Progenitor cell of endocrine pancreas (in vitro differentiated cells): ENCODE data around the gene MAPK10. TPM values are rescaled to one million over a fixed set of nuclear protein-coding genes. Genes with fewer than 3 reads are reported as not detected.

Experiments
- DNase-seq: peaks from one replicate; pipeline ENCODE4 v3.0.0; 2021; ENCODE audit warnings: low spot score; ENCODE audit not compliant: unreplicated experiment
- H3K27ac Mint-ChIP-seq: 2 replicates; pipeline ENCODE4 v1.8.0; 2021; ENCODE audit warnings: mild to moderate bottlenecking, moderate library complexity, mixed read lengths
- H3K27me3 Mint-ChIP-seq: 2 replicates; pipeline ENCODE4 v1.8.0; 2021; ENCODE audit warnings: mixed read lengths
- H3K36me3 Mint-ChIP-seq: 2 replicates; pipeline ENCODE4 v1.8.0; 2022; ENCODE audit warnings: mixed read lengths; ENCODE audit not compliant: insufficient read depth
- H3K4me1 Mint-ChIP-seq: 2 replicates; pipeline ENCODE4 v1.8.0; 2021; ENCODE audit warnings: low read depth, mixed read lengths
- H3K4me3 Mint-ChIP-seq: 2 replicates; pipeline ENCODE4 v1.8.0; 2021; ENCODE audit warnings: low read depth, mild to moderate bottlenecking, moderate library complexity, mixed read lengths
- H3K9me3 Mint-ChIP-seq: 2 replicates; pipeline ENCODE4 v1.8.0; 2021; ENCODE audit warnings: low read depth, mixed read lengths
- total RNA-seq: library from RNA; stranded (reverse); gene quantifications from 2 replicates; pipeline ENCODE4 v1.2.1, GENCODE V29; 2021
- TF ChIP-seq, protein P1 (sequence below): fragments of 200-600 bp; sonication (generic); IDR thresholded peaks from one replicate; pipeline ENCODE4 v1.5.0; 2021; ENCODE audit warnings: antibody characterized with exemption, mild to moderate bottlenecking; ENCODE audit not compliant: unreplicated experiment

The MAPK10 gene
- total RNA-seq, 1 donor from 2014 or later: 21.4 TPM

- TF ChIP-seq, protein P1, sequence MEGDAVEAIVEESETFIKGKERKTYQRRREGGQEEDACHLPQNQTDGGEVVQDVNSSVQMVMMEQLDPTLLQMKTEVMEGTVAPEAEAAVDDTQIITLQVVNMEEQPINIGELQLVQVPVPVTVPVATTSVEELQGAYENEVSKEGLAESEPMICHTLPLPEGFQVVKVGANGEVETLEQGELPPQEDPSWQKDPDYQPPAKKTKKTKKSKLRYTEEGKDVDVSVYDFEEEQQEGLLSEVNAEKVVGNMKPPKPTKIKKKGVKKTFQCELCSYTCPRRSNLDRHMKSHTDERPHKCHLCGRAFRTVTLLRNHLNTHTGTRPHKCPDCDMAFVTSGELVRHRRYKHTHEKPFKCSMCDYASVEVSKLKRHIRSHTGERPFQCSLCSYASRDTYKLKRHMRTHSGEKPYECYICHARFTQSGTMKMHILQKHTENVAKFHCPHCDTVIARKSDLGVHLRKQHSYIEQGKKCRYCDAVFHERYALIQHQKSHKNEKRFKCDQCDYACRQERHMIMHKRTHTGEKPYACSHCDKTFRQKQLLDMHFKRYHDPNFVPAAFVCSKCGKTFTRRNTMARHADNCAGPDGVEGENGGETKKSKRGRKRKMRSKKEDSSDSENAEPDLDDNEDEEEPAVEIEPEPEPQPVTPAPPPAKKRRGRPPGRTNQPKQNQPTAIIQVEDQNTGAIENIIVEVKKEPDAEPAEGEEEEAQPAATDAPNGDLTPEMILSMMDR: no peak
- Mint-ChIP-seq H3K4me3 (no peak overlapping the region), H3K36me3 (peaks cover 9% of the 10 kb centered on the region), H3K9me3 (peaks cover 11% of the 10 kb centered on the region), H3K4me1 (peaks cover 3% of the 10 kb centered on the region), H3K27me3 (peaks cover 2% of the 10 kb centered on the region), H3K27ac (no peak overlapping the region)
- no peak for DNase-seq
These were observed 21.6 kb upstream of the MAPK10 start for GRCh38 chr4:86381431-86381830.

GRCh38 chr4:86380181-86380724 is 20.4 kb upstream of the MAPK10 start:
- peaks cover 11% of the 10 kb centered on the region for H3K9me3 Mint-ChIP-seq

GRCh38 chr4:86376850-86377249 is 17.0 kb upstream of the MAPK10 start:
- H3K36me3 Mint-ChIP-seq: peaks cover 16% of the 10 kb centered on the region
- peaks cover 24% of the 10 kb centered on the region for H3K9me3 Mint-ChIP-seq
- no peak for DNase-seq
- TF ChIP-seq, protein P1: no peak
- H3K4me3 Mint-ChIP-seq: no peak overlapping the region
- H3K27ac Mint-ChIP-seq: no peak overlapping the region
- peaks cover 3% of the 10 kb centered on the region for H3K4me1 Mint-ChIP-seq
- peaks cover 2% of the 10 kb centered on the region for H3K27me3 Mint-ChIP-seq

More at GRCh38 chr4:86380181-86380724, 20.4 kb upstream of the MAPK10 start:
- TF ChIP-seq, protein P1: no peak
- no peak for DNase-seq
- Mint-ChIP-seq H3K4me3 (no peak overlapping the region), H3K27ac (peak overlapping the region; percentile 47), H3K4me1 (peaks cover 3% of the 10 kb centered on the region), H3K27me3 (peaks cover 2% of the 10 kb centered on the region), H3K36me3 (peaks cover 9% of the 10 kb centered on the region)

DNA sequence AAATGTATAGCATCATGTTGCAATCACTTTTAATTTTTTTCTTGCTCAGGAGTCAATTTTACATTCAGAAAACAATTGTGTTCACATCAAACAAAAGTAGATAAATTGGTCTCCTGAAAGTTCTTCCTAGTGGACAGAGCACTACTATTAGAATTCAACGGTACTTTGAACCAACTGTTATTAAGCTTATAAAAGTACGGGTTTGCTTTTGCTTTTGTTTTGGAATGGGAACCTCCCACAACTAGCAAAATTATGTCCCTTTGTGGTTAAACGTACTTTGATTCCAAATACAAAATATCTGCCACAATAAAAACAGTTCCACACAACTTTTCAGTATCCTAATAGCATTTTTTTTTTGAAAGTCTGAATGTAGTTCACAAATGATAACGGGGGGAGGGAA is 8.6 kb upstream of the MAPK10 start:
- Mint-ChIP-seq H3K9me3 (peaks cover 16% of the 10 kb centered on the region), H3K36me3 (peaks cover 7% of the 10 kb centered on the region), H3K4me1 (no peaks in the 10 kb centered on the region), H3K27ac (no peak overlapping the region), H3K4me3 (no peak overlapping the region), H3K27me3 (no peaks in the 10 kb centered on the region)
- DNase-seq: no peak
- TF ChIP-seq, protein P1: no peak

DNA sequence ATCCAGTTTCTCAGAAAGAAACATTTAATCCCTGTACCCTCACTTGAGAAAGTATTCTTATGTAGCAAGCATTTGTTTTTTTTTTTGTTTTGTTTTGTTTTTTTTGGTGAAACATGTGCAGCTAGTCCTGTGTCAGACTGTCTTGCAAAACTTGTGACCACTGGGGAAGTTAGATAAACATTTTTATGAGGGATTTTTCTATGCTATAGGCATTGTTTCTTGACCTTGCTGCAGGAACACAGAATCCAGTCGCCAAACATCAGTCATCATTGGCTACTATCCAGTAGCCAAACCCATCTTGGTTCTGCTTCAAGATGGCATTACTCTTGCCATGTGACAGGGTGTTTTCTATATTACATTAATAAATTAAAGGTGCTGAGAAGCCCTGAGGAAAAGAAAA is 7.7 kb upstream of the MAPK10 start:
- TF ChIP-seq, protein P1: no peak
- no peak overlapping the region for H3K27ac Mint-ChIP-seq
- peaks cover 10% of the 10 kb centered on the region for H3K9me3 Mint-ChIP-seq
- H3K27me3 Mint-ChIP-seq: no peaks in the 10 kb centered on the region
- DNase-seq: no peak
- peaks cover 5% of the 10 kb centered on the region for H3K36me3 Mint-ChIP-seq
- no peak overlapping the region for H3K4me3 Mint-ChIP-seq
- H3K4me1 Mint-ChIP-seq: no peaks in the 10 kb centered on the region
